Stimulated activated CD4-positive, alpha-beta T cell treated with anti-CD3 and anti-CD28 coated beads, Interleukin-4, amount 100 ng/mL, for 4 hours (primary cell): ENCODE data around the gene ZNF365.
"Not testable (repeated sequence)": the region's sequence is repeated elsewhere in the genome, so short reads cannot be mapped to it uniquely, and the experiment has no call there.

ENCODE experiments used
- DNase-seq, 2 experiments: peaks; one replicate each; pipeline ENCODE4 v3.0.0-alpha.2; 2020

Gene ZNF365, protein sequence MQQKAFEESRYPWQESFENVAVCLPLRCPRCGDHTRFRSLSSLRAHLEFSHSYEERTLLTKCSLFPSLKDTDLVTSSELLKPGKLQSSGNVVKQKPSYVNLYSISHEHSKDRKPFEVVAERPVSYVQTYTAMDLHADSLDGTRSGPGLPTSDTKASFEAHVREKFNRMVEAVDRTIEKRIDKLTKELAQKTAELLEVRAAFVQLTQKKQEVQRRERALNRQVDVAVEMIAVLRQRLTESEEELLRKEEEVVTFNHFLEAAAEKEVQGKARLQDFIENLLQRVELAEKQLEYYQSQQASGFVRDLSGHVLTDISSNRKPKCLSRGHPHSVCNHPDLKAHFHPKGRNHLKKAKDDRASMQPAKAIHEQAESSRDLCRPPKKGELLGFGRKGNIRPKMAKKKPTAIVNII

GRCh38 chr10:62373995-62374861 lies at the start of gene ZNF365:
Gene ZNF365 (plus strand): TSS chr10:62374369. CDS start chr10:62376194, 1,825 bp downstream.
- DNase-seq: peak; percentile 24 to 37

DNA sequence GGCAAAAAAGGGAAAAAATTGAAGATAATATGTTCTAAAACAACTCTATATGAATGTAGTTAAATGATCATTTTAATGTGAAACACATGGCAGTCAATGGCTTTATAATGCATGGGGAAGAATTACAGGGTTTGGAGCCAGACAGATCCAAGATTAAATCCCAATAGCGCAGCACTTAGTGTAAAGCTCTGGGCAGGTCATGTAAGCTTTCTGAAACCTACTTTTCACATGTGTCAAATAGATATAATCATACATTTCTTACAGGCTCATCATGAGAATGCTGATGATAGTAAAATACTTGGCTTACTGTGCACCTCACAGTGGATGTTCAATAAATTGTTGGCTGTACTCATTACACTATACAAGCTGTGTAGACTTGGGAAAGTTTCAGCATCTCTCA lies 48.0 kb upstream of the ZNF365 start:
- no peak for DNase-seq

- DNase-seq: no peak
Observed at GRCh38 chr10:62327885-62328284, 46.3 kb upstream of the ZNF365 start.

DNA sequence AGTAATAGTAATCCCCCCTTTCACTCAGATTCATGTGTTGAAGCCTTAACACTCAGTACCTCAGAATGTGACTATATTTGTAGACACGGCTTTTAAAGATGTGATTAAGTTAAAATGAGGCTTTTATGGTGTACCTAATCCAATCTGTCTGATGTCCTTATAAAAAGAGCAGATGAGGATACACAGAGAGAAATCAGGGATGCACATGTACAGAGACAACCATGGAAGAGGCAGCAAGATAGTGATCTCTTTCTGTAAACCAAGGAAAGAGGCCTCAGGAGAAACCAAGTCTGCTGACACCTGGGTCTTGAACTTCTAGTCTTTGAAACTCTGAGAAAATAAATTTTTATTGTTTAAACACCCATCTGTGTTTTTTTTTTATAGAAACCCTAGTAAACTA lies 44.0 kb upstream of the ZNF365 start:
- DNase-seq: no peak

GRCh38 chr10:62332406-62332805 lies 41.8 kb upstream of the ZNF365 start:
- no peak for DNase-seq

GRCh38 chr10:62333135-62333889 lies 40.9 kb upstream of the ZNF365 start:
- no peak for DNase-seq

DNA sequence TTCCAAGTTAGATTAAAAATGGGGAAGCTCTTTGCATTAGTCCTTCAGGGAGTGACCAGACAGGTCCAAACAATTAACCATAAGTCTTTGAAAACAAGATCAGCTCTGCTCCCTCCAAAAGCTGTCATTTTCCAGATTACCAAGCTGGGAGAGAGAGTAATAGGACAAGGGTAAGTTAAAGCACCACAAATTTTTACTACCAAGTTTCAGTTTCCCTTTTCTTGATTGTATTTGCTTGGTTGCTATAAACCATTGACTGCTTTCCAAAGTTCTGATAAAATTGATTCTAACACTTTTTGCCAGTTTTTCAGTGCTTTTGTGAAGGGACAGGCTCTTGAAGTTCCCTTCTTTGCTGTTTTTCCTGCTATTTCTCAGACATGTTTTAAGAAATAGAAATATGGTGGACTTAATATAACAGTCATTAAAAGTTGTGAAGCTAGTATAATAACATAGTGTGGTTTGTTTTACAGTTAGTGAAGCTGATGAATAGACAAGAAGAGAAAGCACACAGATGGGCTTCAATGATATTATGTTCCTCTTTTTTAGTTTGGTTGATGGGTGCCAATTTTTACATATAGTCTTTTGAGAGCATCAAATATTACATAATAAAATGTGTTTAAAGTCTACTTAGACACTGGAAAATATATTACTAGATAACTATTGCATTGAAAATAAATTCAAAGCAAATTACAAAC lies 40.0 kb upstream of the ZNF365 start:
- no peak for DNase-seq

GRCh38 chr10:62335326-62335725 lies 38.8 kb upstream of the ZNF365 start:
- DNase-seq: no peak

DNA sequence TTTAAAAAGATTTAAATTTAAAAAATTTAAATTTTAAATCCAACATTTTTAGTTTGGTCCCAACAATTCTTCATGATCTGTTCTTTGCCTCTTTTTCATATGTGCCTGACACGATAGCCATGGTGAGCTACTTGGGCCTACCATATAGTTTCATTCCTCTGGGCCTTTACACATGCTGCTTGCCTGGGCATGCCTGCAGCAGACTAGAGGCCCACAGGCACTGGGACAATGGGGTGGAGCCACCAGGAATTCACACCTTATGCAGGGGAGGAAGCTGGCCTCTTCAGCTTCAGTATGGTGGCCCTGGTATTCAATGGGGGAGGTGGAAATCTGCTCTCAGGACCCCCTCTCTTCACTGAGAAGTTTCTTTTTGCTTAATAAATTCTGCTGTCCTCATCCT lies 37.8 kb upstream of the ZNF365 start:
- DNase-seq: no peak

DNA sequence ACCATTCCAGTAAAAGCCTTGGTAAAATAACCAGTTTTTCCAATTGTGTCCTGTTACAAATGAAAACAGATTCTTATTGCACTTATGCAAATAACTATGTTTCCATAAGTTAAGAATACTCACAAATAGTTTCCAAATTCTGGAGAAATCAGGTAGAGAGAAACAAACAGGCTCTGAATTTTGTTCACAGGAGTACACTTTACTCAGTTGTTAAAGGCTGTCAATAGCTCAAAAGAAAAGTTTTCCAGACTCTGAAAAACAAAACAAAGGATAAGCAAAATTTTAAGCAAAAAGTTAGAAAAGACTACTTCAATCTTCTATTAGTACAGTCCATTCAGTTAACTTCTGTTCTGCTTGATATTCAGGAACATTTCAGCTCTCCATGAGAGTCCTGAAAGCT lies 32.8 kb upstream of the ZNF365 start:
- no peak for DNase-seq

GRCh38 chr10:62343000-62343399 lies 31.2 kb upstream of the ZNF365 start:
- DNase-seq: no peak

GRCh38 chr10:62348029-62348428 lies 26.1 kb upstream of the ZNF365 start:
- DNase-seq: no peak

GRCh38 chr10:62352356-62352970 lies 21.7 kb upstream of the ZNF365 start:
- peak in 1 of 2 experiments; percentile 58 for DNase-seq

GRCh38 chr10:62354916-62355315 lies 19.3 kb upstream of the ZNF365 start:
- no peak for DNase-seq

DNA sequence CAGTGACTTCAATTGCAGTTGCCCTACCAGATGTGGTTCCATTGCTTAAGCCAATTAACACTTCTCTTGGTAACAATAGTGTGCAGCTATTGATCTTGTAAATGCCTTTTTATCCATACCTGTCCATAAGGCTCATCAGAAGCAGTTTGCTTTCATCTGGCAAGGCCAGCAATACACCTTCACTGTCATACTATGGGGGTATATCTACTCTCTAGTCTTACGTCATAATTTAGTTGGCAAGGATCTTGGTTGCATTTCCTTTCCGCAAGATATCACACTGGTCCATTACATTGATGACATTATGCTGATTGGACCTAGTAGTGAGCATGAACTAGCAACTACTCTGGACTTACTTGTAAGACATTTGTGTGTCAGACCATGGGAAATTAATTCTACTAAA lies 17.7 kb upstream of the ZNF365 start:
- no peak for DNase-seq

GRCh38 chr10:62358151-62358550 lies 16.0 kb upstream of the ZNF365 start:
- not testable (repeated sequence) for DNase-seq

DNA sequence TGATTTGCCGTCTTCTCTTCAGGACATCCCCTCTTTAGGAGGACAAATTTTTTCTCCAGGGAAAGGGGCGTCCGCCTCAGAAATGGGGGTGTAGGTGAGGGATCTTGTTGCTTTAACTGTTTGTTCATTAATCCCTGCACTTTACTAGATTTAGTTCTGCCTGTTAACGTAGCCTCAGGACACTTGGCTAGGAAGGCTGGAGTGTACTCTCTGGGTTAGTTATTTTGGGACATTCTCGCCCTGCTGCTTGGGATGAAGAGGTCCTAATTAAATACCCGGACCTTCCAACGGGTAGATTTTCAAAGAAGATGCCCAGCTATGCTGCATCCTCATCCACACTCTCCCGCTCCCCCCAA lies 552 bp upstream of the ZNF365 start:
- DNase-seq: no peak

GRCh38 chr10:62374862-62375710 lies 917 bp downstream of the ZNF365 start:
- DNase-seq: no peak

GRCh38 chr10:62376071-62377025 lies 2.2 kb downstream of the ZNF365 start:
- DNase-seq: no peak

DNA sequence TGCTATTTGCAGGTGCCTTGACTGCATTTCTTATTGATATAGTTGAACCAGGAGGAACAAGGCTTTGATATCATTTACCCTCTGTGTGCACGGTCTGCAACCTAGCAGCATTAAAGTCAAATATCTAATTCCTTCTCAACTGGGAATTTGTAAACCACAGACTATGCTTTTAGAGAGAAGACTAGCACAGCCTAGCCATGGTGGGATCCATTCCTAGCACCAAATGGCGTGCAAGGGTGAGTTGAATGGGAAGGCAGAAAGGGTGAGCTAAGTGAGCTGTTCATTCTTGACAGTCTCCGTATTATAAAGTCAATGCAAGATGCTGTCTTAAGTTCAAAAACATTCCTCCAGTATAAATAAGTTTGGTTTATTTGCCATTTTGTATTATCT lies 2.9 kb downstream of the ZNF365 start:
- no peak for DNase-seq
